ENCODE data around the gene NRIP3.

DNA sequence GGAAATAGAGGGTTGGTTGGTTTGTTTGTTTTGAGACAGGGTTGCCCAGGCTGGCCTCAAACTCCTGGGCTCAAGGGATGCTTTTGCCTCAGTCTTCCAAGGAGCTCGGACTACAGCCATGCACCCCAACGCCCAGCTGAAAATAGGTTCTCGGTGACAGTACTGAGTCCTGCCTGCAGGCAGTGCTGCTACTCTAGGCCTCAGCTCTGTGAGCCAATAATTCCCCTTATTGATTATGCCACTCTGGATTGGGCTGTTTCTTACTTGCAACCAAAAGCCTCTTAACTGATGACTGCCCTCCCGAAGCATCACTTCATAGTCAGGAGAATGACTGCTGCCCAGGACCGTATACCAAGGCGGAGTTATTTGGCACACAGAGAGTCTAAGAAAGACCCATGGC lies 69.9 kb downstream of the NRIP3 start:
- TF ChIP-seq ZFP3 (CRISPR knock-in tag; IDR thresholded peaks at IDR 0.05), result no peak
- TF ChIP-seq GLIS3 (CRISPR knock-in tag; IDR thresholded peaks at IDR 0.05), result no peak
- TF ChIP-seq, protein P1, sequence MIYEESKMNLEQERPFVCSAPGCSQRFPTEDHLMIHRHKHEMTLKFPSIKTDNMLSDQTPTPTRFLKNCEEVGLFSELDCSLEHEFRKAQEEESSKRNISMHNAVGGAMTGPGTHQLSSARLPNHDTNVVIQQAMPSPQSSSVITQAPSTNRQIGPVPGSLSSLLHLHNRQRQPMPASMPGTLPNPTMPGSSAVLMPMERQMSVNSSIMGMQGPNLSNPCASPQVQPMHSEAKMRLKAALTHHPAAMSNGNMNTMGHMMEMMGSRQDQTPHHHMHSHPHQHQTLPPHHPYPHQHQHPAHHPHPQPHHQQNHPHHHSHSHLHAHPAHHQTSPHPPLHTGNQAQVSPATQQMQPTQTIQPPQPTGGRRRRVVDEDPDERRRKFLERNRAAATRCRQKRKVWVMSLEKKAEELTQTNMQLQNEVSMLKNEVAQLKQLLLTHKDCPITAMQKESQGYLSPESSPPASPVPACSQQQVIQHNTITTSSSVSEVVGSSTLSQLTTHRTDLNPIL (CRISPR knock-in tag; IDR thresholded peaks at IDR 0.05; ENCODE audit: low read depth), result no peak
